PC-3 (cell line): ENCODE data around the gene NASP.

ENCODE experiments used
- CTCF ChIP-seq: fragments of 300-600 bp; sonication (generic); conservative IDR thresholded peaks from 2 replicates; pipeline ENCODE4 v1.5.1; 2017; ENCODE audit warnings: antibody characterized with exemption, low read depth, mild to moderate bottlenecking, low read length
- EZH2 ChIP-seq: fragments of 300-600 bp; sonication (generic); IDR thresholded peaks from one replicate; pipeline ENCODE4 v1.6.1; 2017; ENCODE audit warnings: antibody characterized with exemption, mild to moderate bottlenecking, low read length; ENCODE audit not compliant: unreplicated experiment
- EZH2phosphoT487 ChIP-seq: fragments of 300-600 bp; sonication (generic); IDR thresholded peaks from 2 replicates; pipeline ENCODE4 v1.6.1; 2018; ENCODE audit warnings: mild to moderate bottlenecking, antibody characterized with exemption, low read length, borderline replicate concordance

- no peak for TF ChIP-seq CTCF
- TF ChIP-seq EZH2 = no peak
- TF ChIP-seq EZH2phosphoT487 = no peak
Observed at GRCh38 chr1:45541193-45541592, 42.6 kb upstream of the NASP start.
